ENCODE measurements around the gene ACAP3.

Gene ACAP3

DNA sequence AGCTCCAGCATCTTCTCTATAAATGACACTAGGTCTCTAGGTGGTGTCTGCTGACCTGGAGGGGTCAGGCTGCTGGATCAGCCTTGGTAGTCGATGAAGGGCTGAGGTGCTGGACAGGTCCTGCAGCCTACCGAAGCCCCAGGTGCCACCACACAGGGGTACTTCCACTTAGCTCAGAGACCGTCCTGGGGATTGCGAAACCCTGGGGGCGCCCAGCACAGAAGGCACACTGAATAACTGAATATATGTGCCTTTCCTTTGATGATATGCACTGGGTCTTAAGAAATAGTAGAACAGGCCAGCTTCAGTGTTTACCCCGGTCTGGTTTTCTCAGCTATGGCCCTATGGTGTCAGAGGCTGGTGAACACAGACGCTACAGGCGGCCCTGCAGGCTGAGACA, 45.0 kb downstream of the ACAP3 start:
- Histone ChIP-seq H3K27ac (no peak overlapping the region), H3K4me3 (ENCODE audit: low read depth in 1 of 2, low read length in 1 of 2) (no peak overlapping the region), H3K27me3 (no peaks in the 10 kb centered on the region), H3K4me1 (ENCODE audit: control insufficient read depth in 1 of 2, insufficient read depth in 1 of 2, low read depth in 1 of 2, low read length in 1 of 2) (no peaks in the 10 kb centered on the region), H3K9me3 (no peaks in the 10 kb centered on the region), H3K36me3 (peaks cover 94% of the 10 kb centered on the region)
- no peak for TF ChIP-seq CTCF (IDR thresholded peaks at IDR 0.05)

- no peak for TF ChIP-seq CTCF (IDR thresholded peaks at IDR 0.05)
- Histone ChIP-seq H3K27me3 (no peaks in the 10 kb centered on the region), H3K4me1 (ENCODE audit: control insufficient read depth in 1 of 2, insufficient read depth in 1 of 2, low read depth in 1 of 2, low read length in 1 of 2) (no peaks in the 10 kb centered on the region), H3K4me3 (ENCODE audit: low read depth in 1 of 2, low read length in 1 of 2) (no peak overlapping the region), H3K27ac (no peak overlapping the region), H3K9me3 (no peaks in the 10 kb centered on the region), H3K36me3 (peaks cover 94% of the 10 kb centered on the region)
Observed at GRCh38 chr1:1262071-1262470, 45.7 kb downstream of the ACAP3 start.

DNA sequence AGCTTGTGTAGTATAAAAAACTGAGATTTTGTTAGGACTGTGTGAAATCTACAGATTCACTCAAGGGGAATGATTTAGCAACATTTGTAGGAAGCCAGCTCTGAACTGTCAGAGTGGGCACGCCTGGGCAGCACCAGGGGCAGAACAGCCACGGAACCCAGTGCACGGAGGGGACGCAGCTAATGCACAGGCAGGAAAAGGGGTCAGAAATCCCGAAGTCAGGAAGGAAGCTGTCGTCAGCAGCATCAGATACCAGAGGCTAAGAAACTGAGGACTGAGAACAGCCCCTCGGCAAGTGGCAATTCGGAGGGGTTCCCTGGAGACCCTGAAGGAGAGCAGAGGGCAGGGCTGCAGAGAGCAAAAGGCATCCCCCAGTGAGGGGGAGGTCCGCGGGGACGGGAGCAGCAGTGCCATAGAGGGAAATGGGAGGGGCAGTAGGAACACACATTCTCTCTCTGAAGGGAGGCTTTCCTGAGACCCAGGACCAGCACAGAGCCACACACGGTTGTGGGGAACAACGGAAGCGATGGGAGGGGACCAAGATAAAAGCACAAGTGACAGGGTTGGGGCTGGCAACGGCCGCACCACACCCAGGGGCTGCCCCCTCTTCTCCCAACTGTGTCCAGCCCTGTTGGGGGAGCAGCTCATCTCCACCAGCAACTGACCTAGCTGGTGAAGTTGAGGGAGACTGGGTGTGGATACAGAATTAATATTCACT, 46.7 kb downstream of the ACAP3 start:
- H3K9me3 ChIP-seq: no peaks in the 10 kb centered on the region
- H3K4me1 ChIP-seq (ENCODE audit: control insufficient read depth in 1 of 2, insufficient read depth in 1 of 2, low read depth in 1 of 2, low read length in 1 of 2): no peaks in the 10 kb centered on the region
- no peak overlapping the region for H3K27ac ChIP-seq
- no peak overlapping the region for H3K4me3 ChIP-seq (ENCODE audit: low read depth in 1 of 2, low read length in 1 of 2)
- peaks cover 94% of the 10 kb centered on the region for H3K36me3 ChIP-seq
- no peaks in the 10 kb centered on the region for H3K27me3 ChIP-seq
- no peak for TF ChIP-seq CTCF (IDR thresholded peaks at IDR 0.05)

- Histone ChIP-seq H3K4me3 (ENCODE audit: low read depth in 1 of 2, low read length in 1 of 2) (no peak overlapping the region), H3K4me1 (ENCODE audit: control insufficient read depth in 1 of 2, insufficient read depth in 1 of 2, low read depth in 1 of 2, low read length in 1 of 2) (no peaks in the 10 kb centered on the region), H3K9me3 (no peaks in the 10 kb centered on the region), H3K27ac (no peak overlapping the region), H3K27me3 (no peaks in the 10 kb centered on the region), H3K36me3 (peaks cover 94% of the 10 kb centered on the region)
- no peak for TF ChIP-seq CTCF (IDR thresholded peaks at IDR 0.05)
Observed at GRCh38 chr1:1259951-1260600, 47.7 kb downstream of the ACAP3 start.

DNA sequence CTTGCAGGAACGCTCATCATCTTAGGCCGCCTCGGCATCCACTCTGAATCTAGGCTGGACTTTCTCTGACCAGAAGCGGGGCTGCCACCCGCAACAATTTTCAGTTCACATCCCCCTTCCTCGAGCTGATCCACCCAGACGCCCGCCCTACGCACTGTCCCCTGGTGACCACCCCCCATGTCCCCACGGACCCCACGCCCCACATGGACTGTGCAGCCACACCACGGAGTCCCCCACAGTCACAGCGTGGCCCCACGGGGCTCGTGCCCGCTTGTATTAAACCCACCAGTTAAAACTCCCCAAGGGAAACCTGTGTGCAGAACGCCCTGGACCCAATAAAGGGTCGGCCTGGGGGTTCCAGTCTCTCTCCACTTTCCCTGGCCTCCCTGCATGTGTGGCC, 48.2 kb downstream of the ACAP3 start:
- Histone ChIP-seq H3K9me3 (no peaks in the 10 kb centered on the region), H3K27me3 (no peaks in the 10 kb centered on the region), H3K4me3 (ENCODE audit: low read depth in 1 of 2, low read length in 1 of 2) (no peak overlapping the region), H3K4me1 (ENCODE audit: control insufficient read depth in 1 of 2, insufficient read depth in 1 of 2, low read depth in 1 of 2, low read length in 1 of 2) (no peaks in the 10 kb centered on the region), H3K36me3 (peaks cover 94% of the 10 kb centered on the region), H3K27ac (no peak overlapping the region)
- no peak for TF ChIP-seq CTCF (IDR thresholded peaks at IDR 0.05)
